ENCODE data around the gene ATF7.
"Not testable (repeated sequence)": the region's sequence is repeated elsewhere in the genome, so short reads cannot be mapped to it uniquely, and the experiment has no call there.

Gene ATF7

GRCh38 chr12:53499266-53500141 lies 126.7 kb downstream of the ATF7 start, which contains the start of gene MAP3K12:
Gene MAP3K12 (minus strand): TSS chr12:53499458. CDS start chr12:53487391, 12,067 bp downstream.
- DNase-seq: peak; percentile 47

GRCh38 chr12:53498235-53498630 lies 127.9 kb downstream of the ATF7 start:
- DNase-seq: no peak

- no peak for DNase-seq
Measured at GRCh38 chr12:53497461-53497860, 128.7 kb downstream of the ATF7 start.

GRCh38 chr12:53496752-53497032 lies 129.5 kb downstream of the ATF7 start:
- DNase-seq: no peak

GRCh38 chr12:53495903-53496751 lies 130.1 kb downstream of the ATF7 start:
- no peak for DNase-seq

GRCh38 chr12:53493610-53494391 lies 132.4 kb downstream of the ATF7 start:
- no peak for DNase-seq

GRCh38 chr12:53492830-53493609 lies 133.2 kb downstream of the ATF7 start:
- peak; percentile 89 for DNase-seq

GRCh38 chr12:53492188-53492587 lies 134.0 kb downstream of the ATF7 start:
- no peak for DNase-seq

DNA sequence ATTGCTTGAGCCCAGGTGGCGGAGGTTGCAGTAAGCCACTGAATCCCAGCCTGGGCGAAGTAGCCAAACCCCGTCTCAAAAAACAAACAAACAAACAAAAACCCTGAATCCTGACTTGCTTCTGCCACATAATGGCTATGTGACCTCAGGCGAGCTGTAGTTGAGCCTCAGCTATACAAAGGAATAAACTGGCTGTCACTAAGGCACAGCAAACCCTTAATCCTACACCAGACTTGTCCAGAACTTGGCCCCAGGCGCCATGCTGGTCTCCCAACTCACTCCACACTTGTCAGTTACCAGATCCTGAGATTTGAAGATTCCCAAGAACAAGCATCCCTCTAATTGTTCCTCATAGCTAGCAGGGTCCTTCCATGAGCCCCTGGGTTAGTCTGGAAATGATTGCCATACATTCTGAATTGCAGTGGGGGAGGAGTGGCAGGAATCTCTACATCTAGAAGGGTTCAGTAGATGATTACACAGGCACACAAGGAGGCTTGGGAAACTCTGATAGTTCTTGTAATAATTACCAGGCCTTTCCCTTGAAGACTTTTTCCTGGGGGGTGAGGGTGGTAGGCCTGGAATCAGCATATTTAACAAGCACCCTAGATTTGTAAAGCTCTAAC lies 136.8 kb downstream of the ATF7 start:
- no peak for DNase-seq

DNA sequence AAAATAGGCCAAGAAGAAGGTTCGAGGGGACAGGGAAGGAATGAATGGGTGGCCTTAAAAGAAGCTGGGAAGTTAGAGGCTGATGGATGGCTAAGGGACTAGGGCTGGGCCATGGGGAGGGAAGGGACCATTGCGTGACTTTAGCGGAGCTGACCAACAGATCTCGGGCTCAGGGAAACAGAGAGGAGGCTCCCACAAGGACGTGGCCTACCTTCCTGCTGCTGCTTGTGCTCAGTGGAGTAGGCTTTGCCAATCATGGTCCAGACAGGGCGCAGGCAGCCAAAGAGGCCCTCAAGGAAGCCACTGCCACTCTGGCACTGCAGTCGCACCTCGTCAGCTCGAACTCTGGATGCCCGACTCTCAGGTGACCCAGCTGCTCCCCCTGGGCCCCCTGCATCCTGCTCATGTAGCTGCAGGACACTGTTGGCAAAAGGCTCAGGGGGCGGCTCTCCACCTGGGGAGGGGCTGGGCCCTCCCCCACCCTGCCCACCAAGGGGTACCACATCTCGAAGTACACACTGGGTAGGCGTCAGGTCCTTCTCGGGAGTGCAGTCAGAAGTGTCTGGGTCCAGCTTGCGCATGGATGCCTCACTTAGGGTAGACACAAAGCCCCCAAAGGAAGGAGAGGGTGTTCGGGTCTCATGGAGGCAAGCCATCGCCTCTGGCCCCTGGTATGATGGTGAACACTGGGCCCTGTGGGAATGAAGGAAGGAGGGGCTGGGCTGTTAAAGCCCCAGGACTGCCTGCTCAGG lies 139.3 kb downstream of the ATF7 start:
- DNase-seq: no peak

- DNase-seq: no peak
Measured at GRCh38 chr12:53485955-53486735, 140.0 kb downstream of the ATF7 start.

DNA sequence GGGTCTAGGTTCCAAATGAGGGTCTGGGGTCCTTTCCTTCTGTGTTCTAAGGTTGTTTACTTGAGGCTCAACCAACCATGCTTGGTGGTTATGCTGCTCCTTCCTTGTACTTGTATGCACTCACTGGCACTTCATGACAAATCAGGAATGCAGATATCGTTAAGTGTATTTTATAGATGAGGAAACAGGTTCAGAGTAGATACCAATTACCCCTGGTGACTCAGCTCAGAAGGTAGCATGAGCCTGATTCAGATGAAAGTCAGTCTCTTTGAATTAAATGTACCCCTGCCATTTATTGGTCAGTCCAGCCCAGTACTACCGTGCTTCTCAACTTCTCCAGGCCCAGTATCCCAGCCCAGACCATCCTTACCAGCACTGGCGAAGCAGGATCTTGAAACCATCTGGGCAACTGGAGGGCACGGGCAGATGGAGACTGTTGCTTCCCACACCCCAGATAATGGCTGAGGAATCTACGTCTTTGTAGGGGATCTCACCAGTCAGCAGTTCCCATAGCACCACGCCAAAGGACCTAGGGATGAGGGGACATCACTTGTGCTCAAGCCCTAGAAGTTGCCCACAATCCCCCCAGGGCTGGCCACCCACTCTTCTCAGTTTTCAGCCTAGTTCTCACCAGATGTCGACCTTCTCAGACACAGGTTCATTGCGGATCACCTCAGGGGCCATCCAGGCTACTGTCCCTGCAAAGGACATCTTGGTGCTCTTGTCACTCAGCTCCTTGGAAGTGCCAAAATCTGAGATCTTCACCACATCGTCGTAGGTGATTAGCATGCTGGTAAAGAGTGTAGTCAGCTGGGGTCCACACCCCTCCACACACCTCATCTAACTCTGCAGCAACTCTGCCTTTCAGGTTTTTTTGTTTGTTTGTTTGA lies 141.3 kb downstream of the ATF7 start:
- no peak for DNase-seq

DNA sequence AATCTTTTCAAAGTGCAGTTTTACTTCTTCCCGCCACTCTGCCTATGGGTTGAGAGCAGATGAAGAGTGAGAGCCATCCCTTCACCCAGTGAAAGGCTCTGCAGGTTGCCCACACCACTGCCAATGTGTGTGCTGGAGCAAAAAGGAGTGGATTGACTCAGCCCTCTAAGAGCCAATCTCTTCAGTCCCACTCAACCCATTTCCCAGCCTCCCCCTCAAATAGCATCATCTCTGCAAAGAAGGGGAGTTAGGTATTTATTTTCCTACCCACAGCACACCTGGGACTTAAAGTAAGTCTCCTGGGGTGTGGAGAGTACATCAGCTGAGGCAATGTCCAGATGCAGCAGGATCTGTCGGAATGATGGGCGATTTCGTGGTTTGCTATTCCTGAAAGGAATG lies 142.2 kb downstream of the ATF7 start:
- DNase-seq: no peak

DNA sequence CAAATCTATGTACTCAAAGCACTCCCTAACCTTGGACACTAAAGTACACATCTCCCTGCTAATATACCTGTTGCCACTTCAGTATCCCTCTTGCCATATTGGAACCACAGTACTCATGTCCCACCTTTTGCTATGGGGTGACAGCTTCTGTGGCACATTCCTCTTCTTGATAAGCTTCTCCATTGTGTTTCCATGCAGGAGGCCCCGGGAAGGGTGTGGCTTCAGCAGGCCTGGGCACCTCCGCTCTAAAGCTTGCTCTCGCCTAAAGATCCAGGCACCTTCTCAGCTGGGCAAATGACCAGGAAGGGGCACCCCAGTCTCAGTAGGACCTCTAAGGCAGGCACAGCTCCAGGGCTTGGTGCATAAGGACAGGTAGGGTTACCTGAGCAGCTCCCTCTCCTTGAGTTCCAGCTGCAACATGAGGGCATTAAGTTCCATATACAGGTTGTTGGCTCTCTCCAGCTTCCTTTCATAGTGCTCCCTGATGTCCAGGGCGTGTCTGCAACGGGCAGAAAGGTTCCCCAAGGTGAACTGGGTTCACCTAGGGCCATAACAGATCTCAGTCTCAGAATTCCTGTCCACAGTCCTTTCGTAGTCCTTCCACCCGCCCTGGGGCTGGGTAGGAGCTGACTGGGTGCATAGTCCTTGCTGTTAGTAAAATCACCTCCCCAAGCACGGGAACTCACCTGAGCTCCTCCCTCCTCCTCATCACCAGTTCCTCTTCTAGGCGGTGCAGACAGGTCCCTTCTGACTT lies 142.8 kb downstream of the ATF7 start:
- DNase-seq: no peak

DNA sequence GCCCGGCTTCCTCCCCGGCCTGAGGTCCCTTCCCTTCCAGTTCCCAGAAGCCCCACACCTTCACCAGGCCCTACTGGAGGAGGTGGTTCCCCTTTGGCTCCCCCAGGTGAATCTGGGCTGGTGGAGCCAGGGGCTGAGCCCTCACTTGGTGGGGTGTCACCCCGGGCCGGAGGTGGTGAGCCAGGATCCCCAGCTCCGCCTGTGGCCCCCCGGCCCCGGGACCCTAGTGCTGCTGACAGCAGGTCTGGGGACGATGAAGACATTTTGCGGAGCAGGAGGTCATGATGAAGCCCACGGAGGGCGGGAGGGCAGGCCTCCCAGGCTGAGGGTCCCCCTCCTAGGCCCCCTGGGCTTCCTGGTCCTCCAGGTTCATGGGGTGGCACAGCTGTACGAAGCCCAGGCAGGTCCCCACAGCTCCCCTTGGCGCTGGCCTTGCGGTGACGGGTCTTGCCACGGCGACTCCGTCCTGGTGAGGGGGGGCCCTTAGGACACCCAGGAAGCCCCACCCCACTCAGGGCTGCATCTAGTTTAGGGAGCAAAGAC lies 143.5 kb downstream of the ATF7 start:
- no peak for DNase-seq

DNA sequence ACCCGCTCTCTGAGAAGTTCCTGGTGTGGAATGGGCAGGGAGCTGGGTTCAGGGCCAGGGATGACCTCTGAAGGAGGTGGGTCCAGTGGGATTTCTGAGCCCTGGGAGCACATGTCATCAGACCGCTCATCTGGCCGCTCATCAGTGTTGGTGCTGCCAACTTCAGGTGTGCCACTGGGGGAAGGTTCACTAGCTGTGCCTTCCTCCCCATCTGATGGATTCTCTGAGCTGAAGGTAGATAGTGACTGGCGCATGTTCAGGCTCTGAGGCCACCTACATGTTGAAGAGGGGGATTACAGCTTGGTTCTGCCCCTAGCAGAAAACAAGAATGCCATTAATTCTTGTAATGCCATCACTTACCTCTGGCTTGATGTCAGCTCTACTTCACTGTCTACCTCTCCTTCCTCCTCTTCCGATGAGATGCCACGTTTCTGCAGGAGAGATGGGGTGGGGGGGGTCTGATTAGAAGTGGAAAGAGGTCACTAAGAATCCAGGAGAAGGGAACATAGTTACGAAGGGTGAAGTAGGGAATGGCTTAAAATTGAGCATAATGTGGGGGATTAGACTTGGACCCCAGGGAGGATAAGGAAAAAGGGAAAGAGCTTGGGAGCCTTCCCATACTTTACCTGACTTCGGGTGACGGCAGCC lies 144.1 kb downstream of the ATF7 start:
- DNase-seq: no peak

DNA sequence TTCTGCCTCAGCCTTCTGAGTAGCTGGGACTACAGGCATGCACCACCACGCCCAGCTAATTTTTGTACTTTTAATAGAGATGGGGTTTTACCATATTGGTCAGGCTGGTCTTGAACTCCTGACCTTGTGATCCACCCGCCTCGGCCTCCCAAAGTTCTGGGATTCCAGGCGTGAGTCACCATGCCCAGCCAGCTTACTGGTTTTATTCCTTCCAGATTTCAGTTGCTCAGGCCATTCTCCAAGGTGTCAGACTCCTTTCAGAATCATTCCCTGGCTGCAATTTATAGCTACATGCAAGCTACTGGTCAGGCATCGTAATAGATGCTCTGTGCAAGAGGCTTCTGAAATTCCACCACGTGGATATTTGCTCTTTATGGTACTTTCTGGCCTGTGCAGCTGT lies 144.7 kb downstream of the ATF7 start:
- not testable (repeated sequence) for DNase-seq

Measured in CD4-positive, alpha-beta T cell treated with Interferon gamma for 1 hour (primary cell).